ENCODE data around the gene BAK1. TPM values are rescaled to one million over a fixed set of nuclear protein-coding genes. Genes with fewer than 3 reads are reported as not detected.

Gene BAK1
- total RNA-seq, 1 experiment from 2014 or later = 18.9 TPM

GRCh38 chr6:33571637-33572316, 8.3 kb downstream of the BAK1 start:
- TF ChIP-seq RAD21 (IDR thresholded peaks at IDR 0.05; ENCODE audit: low read depth) = no peak
- no peak for TF ChIP-seq POLR2A (IDR thresholded peaks at IDR 0.05; ENCODE audit: borderline replicate concordance, extremely low read depth, insufficient read depth, insufficient read length)
- TF ChIP-seq CBX3 (IDR thresholded peaks at IDR 0.05; ENCODE audit: low read depth) = no peak
- TF ChIP-seq SIN3A (IDR thresholded peaks at IDR 0.05; ENCODE audit: low read depth) = no peak
- no peak for TF ChIP-seq EZH2phosphoT487 (IDR thresholded peaks at IDR 0.05; ENCODE audit: borderline replicate concordance)
- TF ChIP-seq REST (IDR thresholded peaks at IDR 0.05; ENCODE audit: low read depth) = no peak
- TF ChIP-seq SP1 (IDR thresholded peaks at IDR 0.05; ENCODE audit: low read depth) = no peak
- no peak for TF ChIP-seq CEBPB (IDR thresholded peaks at IDR 0.05; ENCODE audit: low read depth)
- TF ChIP-seq SRF (IDR thresholded peaks at IDR 0.05; ENCODE audit: low read depth) = no peak
- TF ChIP-seq ZNF274 (IDR thresholded peaks at IDR 0.05; ENCODE audit: low read depth, low read length) = no peak
- no peak for TF ChIP-seq JUND (IDR thresholded peaks at IDR 0.05)
- TF ChIP-seq POLR2AphosphoS5 (IDR thresholded peaks at IDR 0.05; ENCODE audit: low read depth, low read length) = no peak
- TF ChIP-seq ELF1 (IDR thresholded peaks at IDR 0.05; ENCODE audit: borderline replicate concordance, low read depth) = no peak
- no peak for TF ChIP-seq CTCF (IDR thresholded peaks at IDR 0.05 in 2 of 3, conservative IDR thresholded peaks at IDR 0.05 in 1 of 3; ENCODE audit: borderline replicate concordance in 1 of 3, insufficient read depth in 1 of 3, low read depth in 2 of 3, low read length in 2 of 3)
- TF ChIP-seq ZBTB33 (IDR thresholded peaks at IDR 0.05; ENCODE audit: extremely low read depth, insufficient replicate concordance, low read length) = no peak
- ChIA-PET POLR2A (no interaction called here), RAD21 (ENCODE audit: low non-redundant PET in 1 of 2, low total read pairs in 2 of 2, uncharacterized antibody in 2 of 2, unreplicated experiment in 2 of 2) (no interaction called here), CTCF (interaction anchor here (1.7 kb wide), 1 partner anchor 8 kb away, joined by 4 read pairs; the partner anchor contains the start of gene BAK1)
- H2AFZ ChIP-seq (ENCODE audit: low read depth, low read length, poor library complexity, severe bottlenecking) = no peak overlapping the region
- no TSS peak for BruUV-seq (replicated peaks)
- H3K27me3 ChIP-seq (ENCODE audit: insufficient read depth, low read length) = no peaks in the 10 kb centered on the region
- H3K36me3 ChIP-seq (ENCODE audit: control insufficient read depth in 1 of 2, insufficient read depth in 2 of 2, low read length in 2 of 2) = peaks cover 11 to 16% of the 10 kb centered on the region in 2 experiments
- peak overlapping the region; percentile 59 for H3K9ac ChIP-seq (ENCODE audit: low read length)
- no peaks in the 10 kb centered on the region for H4K20me1 ChIP-seq (ENCODE audit: insufficient read depth)
- H3K79me2 ChIP-seq (ENCODE audit: insufficient read depth, low read length) = no peaks in the 10 kb centered on the region
- no peaks in the 10 kb centered on the region for H3K9me3 ChIP-seq (ENCODE audit: control insufficient read depth in 1 of 2, insufficient read depth in 1 of 2, low read depth in 1 of 2, low read length in 2 of 2)
- H3K4me1 ChIP-seq (ENCODE audit: control insufficient read depth in 1 of 2, insufficient read depth in 2 of 2, low read length in 2 of 2) = peaks cover 6 to 18% of the 10 kb centered on the region in 2 experiments; a peak in 3 of 4 replicates
- H3K27ac ChIP-seq (ENCODE audit: low read depth, low read length) = peak overlapping the region; percentile 42
- no peaks in the 10 kb centered on the region for H3K9me2 ChIP-seq (ENCODE audit: insufficient read depth)
- ATAC-seq (no peak), DNase-seq (ENCODE audit: low read depth, low spot score) (no peak)
- H3K4me2 ChIP-seq (ENCODE audit: low read length) = peak overlapping the region; percentile 94
- intact Hi-C loops (cut with micrococcal nuclease) = no loop called here
- H3K4me3 ChIP-seq (replicated peaks in 1 of 2; ENCODE audit: low read depth in 1 of 2, low read length in 2 of 2) = peak overlapping the region; percentile 39 to 58; a peak in 3 of 4 replicates

Data from HCT116 (cell line).